Type B pancreatic cell (in vitro differentiated cells): ENCODE data around the gene FBLN7. TPM values are rescaled to one million over a fixed set of nuclear protein-coding genes. Genes with fewer than 3 reads are reported as not detected.

Experiments
- total RNA-seq: library from RNA; stranded (reverse); gene quantifications from 2 replicates; pipeline ENCODE4 v1.2.1, GENCODE V29; 2021; ENCODE audit warnings: low replicate concordance

FBLN7 gene
- total RNA-seq, 1 donor from 2014 or later: 9.5 TPM

Other genes starting within 250 kb of the FBLN7 start
- 25.7 and 48.4 TPM in 2 replicates for gene MERTK, start 239.8 kb upstream of the FBLN7 start, total RNA-seq
- 15.5 and 27.2 TPM in 2 replicates for gene TMEM87B, start 83.1 kb upstream of the FBLN7 start, total RNA-seq
- gene ZC3H8, start 116.7 kb downstream of the FBLN7 start, total RNA-seq: 12.6 and 20.7 TPM in 2 replicates
- gene ZC3H6, start 137.2 kb downstream of the FBLN7 start, total RNA-seq: 5.5 and 10.1 TPM in 2 replicates